Measurements from ENCODE around the gene SETD3. TPM values are rescaled to one million over a fixed set of nuclear protein-coding genes. Genes with fewer than 3 reads are reported as not detected.

SETD3 gene
- total and polyA plus RNA-seq, 9 donors = 27.9 to 133 (median 79.2) TPM

DNA sequence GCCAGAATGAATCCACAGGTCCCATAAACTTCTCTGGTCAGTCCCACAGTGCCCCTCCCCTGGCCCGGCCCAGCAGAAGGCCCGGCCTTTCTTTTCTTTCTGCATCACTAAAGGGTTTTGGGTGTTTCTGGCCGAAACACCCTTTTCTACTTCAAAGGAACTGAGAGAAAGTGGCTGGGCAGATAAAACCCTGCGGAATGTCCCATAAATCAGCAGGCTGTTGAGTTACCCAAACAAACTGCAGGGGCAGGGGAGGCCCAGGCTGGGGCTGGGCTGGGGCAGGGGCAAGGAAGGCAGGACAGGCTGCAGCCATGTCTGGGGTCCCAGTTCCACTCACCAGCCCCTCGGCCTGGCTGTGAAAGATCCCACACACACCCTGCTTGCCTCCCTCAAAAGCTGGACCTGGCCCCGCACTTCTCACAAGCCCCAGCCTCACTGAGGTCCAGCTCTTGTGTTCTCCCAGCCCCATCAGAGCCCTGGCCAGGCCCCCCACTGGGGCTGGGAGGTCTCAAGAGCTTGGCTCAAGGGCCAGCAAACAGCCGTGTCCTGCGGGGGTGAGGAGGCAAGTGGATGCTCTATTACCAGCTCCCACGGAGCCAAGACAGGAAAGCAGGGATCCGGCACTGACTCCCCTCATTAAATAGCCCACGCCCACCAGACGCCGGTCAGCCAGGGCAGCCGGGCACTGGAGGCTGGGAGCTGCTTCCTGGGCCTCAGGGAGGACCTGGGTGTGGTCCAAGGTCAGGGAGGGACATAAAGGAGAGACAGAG, 42.5 kb upstream of the SETD3 start:
- no peaks in the 10 kb centered on the region for H3K9me3 ChIP-seq
- WGBS, 3 donors = 13 to 16% (median 15%) methylated on average over 14 of the region's 14 CpGs
- H3K27me3 ChIP-seq = no peaks in the 10 kb centered on the region
- TF ChIP-seq EP300 (IDR thresholded peaks at IDR 0.05) = no peak
- TF ChIP-seq, protein P1, sequence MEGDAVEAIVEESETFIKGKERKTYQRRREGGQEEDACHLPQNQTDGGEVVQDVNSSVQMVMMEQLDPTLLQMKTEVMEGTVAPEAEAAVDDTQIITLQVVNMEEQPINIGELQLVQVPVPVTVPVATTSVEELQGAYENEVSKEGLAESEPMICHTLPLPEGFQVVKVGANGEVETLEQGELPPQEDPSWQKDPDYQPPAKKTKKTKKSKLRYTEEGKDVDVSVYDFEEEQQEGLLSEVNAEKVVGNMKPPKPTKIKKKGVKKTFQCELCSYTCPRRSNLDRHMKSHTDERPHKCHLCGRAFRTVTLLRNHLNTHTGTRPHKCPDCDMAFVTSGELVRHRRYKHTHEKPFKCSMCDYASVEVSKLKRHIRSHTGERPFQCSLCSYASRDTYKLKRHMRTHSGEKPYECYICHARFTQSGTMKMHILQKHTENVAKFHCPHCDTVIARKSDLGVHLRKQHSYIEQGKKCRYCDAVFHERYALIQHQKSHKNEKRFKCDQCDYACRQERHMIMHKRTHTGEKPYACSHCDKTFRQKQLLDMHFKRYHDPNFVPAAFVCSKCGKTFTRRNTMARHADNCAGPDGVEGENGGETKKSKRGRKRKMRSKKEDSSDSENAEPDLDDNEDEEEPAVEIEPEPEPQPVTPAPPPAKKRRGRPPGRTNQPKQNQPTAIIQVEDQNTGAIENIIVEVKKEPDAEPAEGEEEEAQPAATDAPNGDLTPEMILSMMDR (IDR thresholded peaks at IDR 0.05) = no peak
- no peak for TF ChIP-seq POLR2A (IDR thresholded peaks at IDR 0.05)
- H3K4me1 ChIP-seq (ENCODE audit: insufficient read depth) = peaks cover 20% of the 10 kb centered on the region
- peak overlapping the region; percentile 47 to 54 for H3K27ac ChIP-seq
- H3K36me3 ChIP-seq = no peaks in the 10 kb centered on the region
- DNase-seq = peak in 3 of 5 donors; percentile 53 to 73 (median 70)
- intact Hi-C loops (cut with DNase I) = loop anchor here in 2 of 4 donors (5.0 to 10.0 kb wide), 2 partner anchors 84 to 362 kb away; no protein-coding TSS in a partner anchor
- no peak overlapping the region for H3K4me3 ChIP-seq

DNA sequence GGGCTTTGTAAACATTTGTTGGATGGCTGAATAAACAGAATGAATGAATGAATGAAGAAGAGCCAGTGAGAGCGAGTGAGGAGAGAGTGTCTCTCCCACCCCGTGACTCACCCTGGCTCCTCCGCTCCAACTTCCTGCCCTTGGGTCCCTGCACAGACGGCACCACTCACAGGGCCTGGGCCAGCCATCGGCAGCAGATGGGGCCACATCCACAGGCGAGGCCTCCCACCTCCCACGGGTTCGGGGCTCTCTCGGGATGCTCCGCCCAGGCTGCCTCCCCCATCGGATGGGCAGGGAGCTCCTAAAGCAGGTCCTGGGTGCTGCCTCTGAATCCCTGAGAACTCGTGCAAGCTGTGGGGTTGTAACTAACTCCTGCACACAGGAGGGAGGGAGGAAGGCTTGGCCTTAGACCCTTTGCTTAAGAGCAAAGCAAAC, 41.8 kb upstream of the SETD3 start:
- no peaks in the 10 kb centered on the region for H3K9me3 ChIP-seq
- WGBS, 3 donors = 7 to 12% (median 9%) methylated on average over 11 to 12 of the region's 12 CpGs
- no peaks in the 10 kb centered on the region for H3K36me3 ChIP-seq
- H3K27ac ChIP-seq = peak overlapping the region in 1 of 2 donors; percentile 54
- no peaks in the 10 kb centered on the region for H3K27me3 ChIP-seq
- DNase-seq = peak; percentile 47 to 72 (median 69)
- no peak overlapping the region for H3K4me3 ChIP-seq
- TF ChIP-seq EP300 (IDR thresholded peaks at IDR 0.05) (no peak), POLR2A (IDR thresholded peaks at IDR 0.05) (no peak)
- TF ChIP-seq, protein P1 (IDR thresholded peaks at IDR 0.05) = no peak
- H3K4me1 ChIP-seq (ENCODE audit: insufficient read depth) = peaks cover 20% of the 10 kb centered on the region
- intact Hi-C loops (cut with DNase I) = loop anchor here in 2 of 4 donors (5.0 to 10.0 kb wide), 2 partner anchors 85 to 362 kb away; no protein-coding TSS in a partner anchor

DNA sequence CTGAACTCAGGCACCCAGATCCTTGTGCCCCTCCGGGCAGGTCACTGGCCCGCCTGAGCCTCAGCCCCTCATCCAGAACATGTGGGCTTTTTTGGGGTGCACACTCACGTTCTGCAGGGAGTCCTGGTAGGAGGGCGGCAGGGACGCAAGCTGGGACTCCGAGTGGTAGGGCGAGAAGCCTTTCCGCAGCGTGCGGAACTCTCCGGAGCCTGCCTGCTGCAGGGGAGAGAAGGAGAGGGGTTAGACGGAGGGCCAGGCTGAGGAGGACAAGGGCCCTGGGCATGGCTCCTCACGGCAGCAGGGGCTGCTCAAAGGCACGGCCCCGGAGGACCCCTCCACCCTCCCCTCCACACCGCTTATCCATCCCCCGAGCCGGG, 41.4 kb upstream of the SETD3 start:
- Histone ChIP-seq H3K9me3 (no peaks in the 10 kb centered on the region), H3K4me3 (no peak overlapping the region), H3K36me3 (no peaks in the 10 kb centered on the region), H3K27ac (peak overlapping the region in 1 of 2 donors; percentile 54), H3K27me3 (no peaks in the 10 kb centered on the region), H3K4me1 (ENCODE audit: insufficient read depth) (peaks cover 20% of the 10 kb centered on the region)
- intact Hi-C loops (cut with DNase I) = loop anchor here in 2 of 4 donors (5.0 to 10.0 kb wide), 2 partner anchors 85 to 363 kb away; no protein-coding TSS in a partner anchor
- DNase-seq = peak in 4 of 5 donors; percentile 15 to 48 (median 34)
- TF ChIP-seq EP300 (IDR thresholded peaks at IDR 0.05) = no peak
- TF ChIP-seq, protein P1 (IDR thresholded peaks at IDR 0.05) = no peak
- TF ChIP-seq POLR2A (IDR thresholded peaks at IDR 0.05) = no peak
- WGBS, 3 donors = 69 to 71% (median 70%) methylated on average over 18 of the region's 18 CpGs

DNA sequence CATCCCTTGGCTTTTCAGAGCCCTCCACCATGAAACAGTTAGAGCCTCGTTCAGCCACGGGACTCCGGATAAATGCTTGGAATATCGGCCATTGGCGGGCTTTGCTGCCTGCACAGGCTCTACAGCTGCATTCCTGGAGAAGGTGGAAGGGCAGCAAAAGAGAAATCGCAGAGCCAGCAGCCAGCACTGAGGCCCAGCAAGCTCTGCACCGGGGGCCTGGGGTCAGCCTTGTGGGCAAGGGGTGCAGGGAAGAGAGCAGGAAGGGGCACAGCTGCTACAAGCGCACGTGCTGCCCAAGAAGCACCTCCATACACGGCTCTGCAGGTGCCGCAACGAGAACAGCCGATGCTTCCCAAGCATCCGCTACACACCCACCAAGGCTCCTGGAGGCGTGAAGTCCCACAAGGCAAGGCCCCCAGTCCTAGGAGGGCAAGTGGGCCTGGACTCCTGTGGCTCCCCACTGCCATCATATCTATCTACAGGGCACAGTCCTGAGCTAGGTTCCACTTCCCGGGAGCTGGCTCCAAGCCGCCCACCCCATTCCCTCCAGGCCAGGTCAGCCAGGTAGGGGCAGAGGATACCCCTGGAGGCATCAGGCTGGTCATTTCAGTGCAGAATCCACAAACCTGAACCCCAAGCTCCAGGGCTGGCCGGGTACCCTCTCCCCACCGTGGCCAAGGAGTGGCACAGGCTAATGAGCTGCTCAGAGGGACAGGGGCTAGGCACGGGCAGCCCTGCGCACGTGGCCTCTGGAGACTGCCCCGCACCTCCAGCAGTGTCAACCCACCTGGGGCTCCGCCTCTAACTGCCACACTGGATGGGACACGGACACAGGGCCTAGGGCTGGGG, 40.7 kb upstream of the SETD3 start:
- peak in 3 of 5 donors; percentile 16 to 33 (median 22) for DNase-seq
- Histone ChIP-seq H3K4me3 (no peak overlapping the region), H3K36me3 (no peaks in the 10 kb centered on the region), H3K27me3 (no peaks in the 10 kb centered on the region), H3K27ac (no peak overlapping the region), H3K9me3 (no peaks in the 10 kb centered on the region), H3K4me1 (ENCODE audit: insufficient read depth) (peaks cover 20% of the 10 kb centered on the region)
- WGBS, 3 donors = 91 to 95% (median 91%) methylated on average over 23 to 25 of the region's 25 CpGs
- intact Hi-C loops (cut with DNase I) = loop anchor here in 2 of 4 donors (5.0 to 10.0 kb wide), 2 partner anchors 86 to 363 kb away; no protein-coding TSS in a partner anchor
- TF ChIP-seq EP300 (IDR thresholded peaks at IDR 0.05) (no peak), POLR2A (IDR thresholded peaks at IDR 0.05) (no peak)
- TF ChIP-seq, protein P1 (IDR thresholded peaks at IDR 0.05) = no peak

Data from ovary (tissue), 9 donors.